Colonic mucosa (tissue), 4 donors: Measurements from ENCODE around the gene TGFB3. TPM values are rescaled to one million over a fixed set of nuclear protein-coding genes. Genes with fewer than 3 reads are reported as not detected.

Experiments
- DNase-seq: peaks from one replicate; pipeline ENCODE4 v3.0.0-alpha.2; 2020
- H3K27ac ChIP-seq: fragments of 200-600 bp; one replicate; pipeline ENCODE4 v1.8.0; 2021
- H3K27me3 ChIP-seq: fragments of 200-600 bp; one replicate; pipeline ENCODE4 v1.8.0; 2021
- H3K36me3 ChIP-seq: fragments of 200-600 bp; one replicate; pipeline ENCODE4 v1.8.0; 2021
- H3K4me1 ChIP-seq: fragments of 200-600 bp; one replicate; pipeline ENCODE4 v1.8.0; 2021; ENCODE audit warnings: mild to moderate bottlenecking
- H3K4me3 ChIP-seq: fragments of 200-600 bp; one replicate; pipeline ENCODE4 v1.8.0; 2021
- H3K9ac ChIP-seq, 2 donors: one replicate each; pipeline ENCODE4 v1.7.0; 2013; ENCODE audit warnings: control low read depth in 2 of 2, low read depth in 2 of 2, low read length in 2 of 2
- H3K9me3 ChIP-seq: fragments of 200-600 bp; one replicate; pipeline ENCODE4 v1.8.0; 2021
- CTCF ChIP-seq: fragments of 200-600 bp; IDR thresholded peaks from one replicate; pipeline ENCODE4 v1.8.0; 2022; ENCODE audit warnings: antibody characterized with exemption, mild to moderate bottlenecking
- intact Hi-C: fragments of 100-400 bp; cut with DNase I; formaldehyde crosslinking; loops from one replicate; pipeline ENCODE4 v1.14.1; 2022
- total RNA-seq, 2 donors: library from RNA; stranded (reverse); fragmentation: NEBNext Ultra II Directional in 1 of 2; extraction: Animal tissue kit (Norgen Biotek cat#: 25700) in 1 of 2; gene quantifications; one replicate each; pipeline ENCODE4 v1.2.1, GENCODE V29; 2021
- donor health status: healthy.
- donor health status: DM: no; HTN: no; CAD: no.
- donor health status: DM: no; HTN: no; CAD: no.

The TGFB3 gene
- total RNA-seq, 2 donors from 2014 or later = 3.9 to 6.5 TPM

GRCh38 chr14:76007379-76007778 lies 25.6 kb upstream of the TGFB3 start:
- Histone ChIP-seq H3K4me1 (no peaks in the 10 kb centered on the region), H3K27me3 (no peaks in the 10 kb centered on the region), H3K4me3 (no peak overlapping the region), H3K27ac (no peak overlapping the region), H3K9ac (no peak overlapping the region), H3K36me3 (no peaks in the 10 kb centered on the region), H3K9me3 (no peaks in the 10 kb centered on the region)
- no peak for TF ChIP-seq CTCF
- intact Hi-C loops = no loop called here
- no peak for DNase-seq

GRCh38 chr14:76006253-76006652 lies 24.5 kb upstream of the TGFB3 start:
- TF ChIP-seq CTCF = no peak
- no peak overlapping the region for H3K4me3 ChIP-seq
- H3K9ac ChIP-seq = no peak overlapping the region
- no peaks in the 10 kb centered on the region for H3K9me3 ChIP-seq
- H3K36me3 ChIP-seq = no peaks in the 10 kb centered on the region
- no peaks in the 10 kb centered on the region for H3K4me1 ChIP-seq
- no peak for DNase-seq
- H3K27me3 ChIP-seq = no peaks in the 10 kb centered on the region
- intact Hi-C loops = no loop called here
- no peak overlapping the region for H3K27ac ChIP-seq

- TF ChIP-seq CTCF = no peak
- no peak overlapping the region for H3K27ac ChIP-seq
- H3K36me3 ChIP-seq = no peaks in the 10 kb centered on the region
- no peak overlapping the region for H3K4me3 ChIP-seq
- H3K9me3 ChIP-seq = no peaks in the 10 kb centered on the region
- no peak for DNase-seq
- no peak overlapping the region for H3K9ac ChIP-seq
- no peaks in the 10 kb centered on the region for H3K4me1 ChIP-seq
- no peaks in the 10 kb centered on the region for H3K27me3 ChIP-seq
- intact Hi-C loops = no loop called here
These were observed 20.6 kb upstream of the TGFB3 start for GRCh38 chr14:76002383-76002782.

GRCh38 chr14:75999511-76000190 lies 17.9 kb upstream of the TGFB3 start:
- Histone ChIP-seq H3K4me3 (no peak overlapping the region), H3K4me1 (no peaks in the 10 kb centered on the region), H3K36me3 (no peaks in the 10 kb centered on the region), H3K9me3 (no peaks in the 10 kb centered on the region), H3K27me3 (no peaks in the 10 kb centered on the region), H3K9ac (no peak overlapping the region), H3K27ac (no peak overlapping the region)
- intact Hi-C loops = no loop called here
- no peak for TF ChIP-seq CTCF
- no peak for DNase-seq

GRCh38 chr14:75996488-75996887 lies 14.7 kb upstream of the TGFB3 start:
- H3K4me3 ChIP-seq = no peak overlapping the region
- no peak overlapping the region for H3K9ac ChIP-seq
- DNase-seq = no peak
- no peaks in the 10 kb centered on the region for H3K9me3 ChIP-seq
- H3K27me3 ChIP-seq = no peaks in the 10 kb centered on the region
- no peaks in the 10 kb centered on the region for H3K36me3 ChIP-seq
- intact Hi-C loops = no loop called here
- H3K4me1 ChIP-seq = no peaks in the 10 kb centered on the region
- TF ChIP-seq CTCF = no peak
- no peak overlapping the region for H3K27ac ChIP-seq
